Nephron (organoid): ENCODE data around the gene BCL7A.
"Not testable (repeated sequence)": the region's sequence is repeated elsewhere in the genome, so short reads cannot be mapped to it uniquely, and the experiment has no call there.

ENCODE experiments used
- H3K27ac Mint-ChIP-seq, 3 experiments: 2 replicates each; pipeline ENCODE4 v1.8.0; 2020; ENCODE audit warnings: mixed read lengths in 3 of 3, mild to moderate bottlenecking in 2 of 3, moderate library complexity in 1 of 3
- H3K27me3 Mint-ChIP-seq: 2 replicates; pipeline ENCODE4 v1.8.0; 2021; ENCODE audit warnings: low read depth, mild to moderate bottlenecking, moderate library complexity, mixed read lengths
- H3K36me3 Mint-ChIP-seq: 2 replicates; pipeline ENCODE4 v1.8.0; 2020; ENCODE audit warnings: low read depth, mixed read lengths
- H3K4me1 Mint-ChIP-seq: 2 replicates; pipeline ENCODE4 v1.8.0; 2020; ENCODE audit warnings: mixed read lengths
- H3K4me3 Mint-ChIP-seq, 3 experiments: 2 replicates each; pipeline ENCODE4 v1.8.0; 2020; ENCODE audit warnings: mild to moderate bottlenecking in 3 of 3, mixed read lengths in 3 of 3, moderate library complexity in 2 of 3
- H3K9me3 Mint-ChIP-seq: 2 replicates; pipeline ENCODE4 v1.8.0; 2020; ENCODE audit warnings: mixed read lengths
- TF ChIP-seq, protein P1 (sequence below), 3 experiments: fragments of 200-600 bp; sonication (generic); IDR thresholded peaks; one replicate each; pipeline ENCODE4 v1.5.0; 2021; ENCODE audit warnings: antibody characterized with exemption in 3 of 3; ENCODE audit not compliant: unreplicated experiment in 3 of 3

The BCL7A gene

DNA sequence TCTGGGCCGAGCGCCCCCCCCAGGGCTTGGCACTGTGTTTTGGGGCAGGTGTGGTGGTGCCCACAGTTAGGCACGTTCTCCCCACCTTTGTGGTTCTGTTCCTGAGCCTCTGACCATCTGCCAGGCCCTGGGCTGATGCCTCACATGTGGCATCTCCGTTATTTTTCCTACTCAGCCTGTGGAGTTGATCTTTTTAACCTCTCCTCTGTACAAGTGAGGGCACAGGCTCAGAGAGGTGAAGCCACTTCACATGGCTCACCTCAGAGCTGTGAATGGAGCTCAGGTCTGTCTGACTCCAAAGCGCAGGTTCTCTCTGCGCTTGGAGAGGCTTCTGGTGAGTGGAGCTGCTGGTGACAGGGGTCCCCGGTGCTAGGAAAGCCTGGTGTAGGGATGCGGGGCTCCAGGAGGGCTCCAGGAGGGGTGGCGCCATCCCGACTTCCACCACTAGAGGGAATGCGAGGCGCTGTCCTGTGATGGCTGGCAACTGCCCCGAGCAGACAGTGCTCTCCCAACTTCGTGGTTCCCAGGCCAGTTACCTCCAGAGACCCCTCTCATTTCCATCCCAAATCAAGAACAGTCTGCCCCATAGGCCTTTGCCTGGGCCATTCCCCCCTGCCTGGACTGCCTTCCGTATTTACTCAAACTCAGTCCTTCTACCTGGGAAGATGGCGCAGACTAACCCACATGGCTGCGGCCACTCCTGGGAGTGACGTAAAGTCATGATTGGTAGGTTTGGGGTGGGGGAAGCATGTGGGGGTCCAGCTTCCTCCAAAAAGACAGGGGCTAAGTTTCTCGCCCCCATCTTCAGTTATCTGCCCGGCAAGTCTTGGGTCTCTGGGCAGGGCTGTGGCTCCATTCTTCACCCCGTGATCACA, 9.9 kb downstream of the BCL7A start:
- H3K36me3 Mint-ChIP-seq = peaks cover 24% of the 10 kb centered on the region
- TF ChIP-seq, protein P1, sequence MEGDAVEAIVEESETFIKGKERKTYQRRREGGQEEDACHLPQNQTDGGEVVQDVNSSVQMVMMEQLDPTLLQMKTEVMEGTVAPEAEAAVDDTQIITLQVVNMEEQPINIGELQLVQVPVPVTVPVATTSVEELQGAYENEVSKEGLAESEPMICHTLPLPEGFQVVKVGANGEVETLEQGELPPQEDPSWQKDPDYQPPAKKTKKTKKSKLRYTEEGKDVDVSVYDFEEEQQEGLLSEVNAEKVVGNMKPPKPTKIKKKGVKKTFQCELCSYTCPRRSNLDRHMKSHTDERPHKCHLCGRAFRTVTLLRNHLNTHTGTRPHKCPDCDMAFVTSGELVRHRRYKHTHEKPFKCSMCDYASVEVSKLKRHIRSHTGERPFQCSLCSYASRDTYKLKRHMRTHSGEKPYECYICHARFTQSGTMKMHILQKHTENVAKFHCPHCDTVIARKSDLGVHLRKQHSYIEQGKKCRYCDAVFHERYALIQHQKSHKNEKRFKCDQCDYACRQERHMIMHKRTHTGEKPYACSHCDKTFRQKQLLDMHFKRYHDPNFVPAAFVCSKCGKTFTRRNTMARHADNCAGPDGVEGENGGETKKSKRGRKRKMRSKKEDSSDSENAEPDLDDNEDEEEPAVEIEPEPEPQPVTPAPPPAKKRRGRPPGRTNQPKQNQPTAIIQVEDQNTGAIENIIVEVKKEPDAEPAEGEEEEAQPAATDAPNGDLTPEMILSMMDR (IDR thresholded peaks at IDR 0.05; ENCODE audit: unreplicated experiment in 3 of 3) = peak; percentile 51 to 64 (median 58)
- no peaks in the 10 kb centered on the region for H3K27me3 Mint-ChIP-seq
- H3K27ac Mint-ChIP-seq = peak overlapping the region; percentile 12 to 56 (median 16)
- H3K4me3 Mint-ChIP-seq = no peak overlapping the region
- H3K9me3 Mint-ChIP-seq = no peaks in the 10 kb centered on the region
- peaks cover 21% of the 10 kb centered on the region for H3K4me1 Mint-ChIP-seq

DNA sequence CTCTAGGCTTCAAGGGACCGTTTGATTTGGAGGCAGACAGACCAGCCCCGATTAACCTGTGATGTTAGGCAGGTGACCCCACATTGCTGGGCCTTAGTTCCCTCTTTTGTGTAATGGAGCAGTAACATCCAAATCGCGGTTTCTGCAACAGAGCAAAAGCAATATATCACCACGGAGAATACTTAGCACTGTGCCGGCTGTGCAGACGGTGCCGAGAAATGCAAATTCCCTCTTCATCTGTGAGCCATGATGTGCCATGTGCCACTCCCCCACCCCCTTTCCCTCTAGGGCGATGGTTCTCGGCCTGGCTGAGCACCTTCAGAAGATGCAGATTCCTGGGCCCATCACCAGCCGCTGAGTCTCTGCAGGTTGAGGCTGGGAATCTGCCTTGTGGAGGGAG, 10.9 kb downstream of the BCL7A start:
- Mint-ChIP-seq H3K27me3 (no peaks in the 10 kb centered on the region), H3K4me1 (peaks cover 15% of the 10 kb centered on the region), H3K27ac (peak overlapping the region in 2 of 3 experiments; percentile 3 to 12), H3K36me3 (peaks cover 29% of the 10 kb centered on the region), H3K4me3 (no peak overlapping the region), H3K9me3 (no peaks in the 10 kb centered on the region)
- TF ChIP-seq, protein P1 (IDR thresholded peaks at IDR 0.05; ENCODE audit: unreplicated experiment in 3 of 3) = no peak

DNA sequence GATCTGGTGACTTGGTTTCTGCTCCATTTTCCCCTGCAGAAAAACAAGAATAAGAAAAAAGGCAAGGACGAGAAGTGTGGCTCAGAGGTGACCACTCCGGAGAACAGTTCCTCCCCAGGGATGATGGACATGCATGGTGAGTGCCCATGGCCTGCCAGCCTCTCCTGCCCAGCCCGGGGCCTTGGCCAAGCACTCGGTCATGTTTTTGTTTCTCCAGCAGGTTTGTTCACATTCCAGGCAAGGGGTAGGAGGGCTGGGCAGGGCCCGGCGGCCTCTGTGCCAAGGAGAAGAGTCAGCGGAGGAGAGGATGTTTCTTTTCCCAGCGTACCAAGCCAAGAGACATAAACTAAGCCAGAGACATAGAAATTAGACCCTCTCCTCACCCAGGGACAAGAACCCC, 13.6 kb downstream of the BCL7A start:
- TF ChIP-seq, protein P1 (IDR thresholded peaks at IDR 0.05; ENCODE audit: unreplicated experiment in 3 of 3) = no peak
- Mint-ChIP-seq H3K27ac (peak overlapping the region in 1 of 3 experiments; percentile 17), H3K4me1 (peaks cover 6% of the 10 kb centered on the region), H3K36me3 (peaks cover 34% of the 10 kb centered on the region), H3K27me3 (no peaks in the 10 kb centered on the region), H3K9me3 (no peaks in the 10 kb centered on the region), H3K4me3 (no peak overlapping the region)

DNA sequence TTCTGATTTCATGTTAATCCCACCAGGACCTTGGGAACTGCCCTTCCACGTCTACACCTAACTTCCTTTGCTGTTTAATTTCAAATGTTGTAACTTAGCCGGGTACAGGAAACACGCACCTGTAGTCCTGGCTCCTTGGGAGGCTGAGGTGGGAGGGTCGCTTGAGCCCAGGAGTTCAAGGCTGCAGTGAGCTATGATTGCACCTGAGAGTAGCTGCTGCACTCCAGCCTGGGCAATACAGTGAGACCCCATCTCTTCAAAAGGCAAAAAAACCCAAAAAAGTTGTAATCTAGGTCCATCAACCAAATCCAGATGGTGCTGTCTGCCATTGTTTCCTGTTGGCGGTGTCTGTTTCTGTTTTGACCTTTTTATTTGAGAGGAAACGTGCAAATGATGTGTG, 14.5 kb downstream of the BCL7A start:
- no peaks in the 10 kb centered on the region for H3K9me3 Mint-ChIP-seq
- TF ChIP-seq, protein P1 (IDR thresholded peaks at IDR 0.05; ENCODE audit: unreplicated experiment in 3 of 3) = no peak
- H3K4me1 Mint-ChIP-seq = peaks cover 10% of the 10 kb centered on the region

DNA sequence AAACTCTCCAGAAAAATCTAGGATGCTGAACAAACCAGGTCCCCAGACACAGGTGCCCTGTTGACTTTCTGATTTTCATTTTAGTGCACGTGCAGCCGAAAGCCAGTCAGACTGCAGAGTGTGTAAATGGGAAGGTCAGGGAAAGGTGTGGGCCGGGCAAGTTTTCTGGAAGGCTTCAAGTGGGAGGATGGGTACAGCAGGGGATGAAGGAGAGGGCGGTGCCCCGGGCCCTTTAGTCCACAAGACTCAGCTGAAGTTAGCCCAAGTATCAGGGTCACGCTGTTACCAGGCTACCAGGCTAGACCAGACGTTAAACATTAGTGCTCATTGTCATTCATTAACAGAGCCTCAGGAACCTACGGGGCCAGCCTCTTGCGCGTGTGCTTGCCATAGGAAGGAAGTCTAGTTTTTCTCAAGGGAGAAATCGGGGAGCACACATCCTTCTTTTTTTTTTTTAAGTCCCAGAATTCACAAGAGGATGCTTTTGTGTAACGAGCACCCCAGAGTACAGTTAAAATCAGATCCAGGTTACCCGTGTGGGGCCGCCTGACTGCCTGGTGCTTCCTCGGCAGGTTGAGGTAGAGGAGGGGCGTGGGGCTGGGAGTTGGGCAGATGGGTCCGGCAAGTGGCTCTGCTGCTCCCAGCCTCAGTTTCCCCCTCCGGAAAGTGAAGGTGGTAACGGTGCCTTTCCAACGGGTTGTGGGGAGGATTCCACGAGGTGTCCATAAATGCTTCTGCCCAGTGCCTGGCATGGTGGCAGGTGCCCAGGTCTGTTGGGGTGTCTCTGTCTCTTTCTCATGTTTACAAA, 19.1 kb downstream of the BCL7A start:
- TF ChIP-seq, protein P1 (IDR thresholded peaks at IDR 0.05; ENCODE audit: unreplicated experiment in 3 of 3) = no peak
- H3K36me3 Mint-ChIP-seq = peaks cover 51% of the 10 kb centered on the region
- H3K9me3 Mint-ChIP-seq = no peaks in the 10 kb centered on the region
- H3K4me1 Mint-ChIP-seq = peaks cover 12% of the 10 kb centered on the region
- peak overlapping the region in 2 of 3 experiments; percentile 38 to 49 for H3K4me3 Mint-ChIP-seq
- H3K27ac Mint-ChIP-seq = peak overlapping the region; percentile 95 to 99 (median 96)
- no peaks in the 10 kb centered on the region for H3K27me3 Mint-ChIP-seq

More for the DNA sequence above, 14.5 kb downstream of the BCL7A start:
- H3K27me3 Mint-ChIP-seq = no peaks in the 10 kb centered on the region
- H3K27ac Mint-ChIP-seq = no peak overlapping the region
- peaks cover 40% of the 10 kb centered on the region for H3K36me3 Mint-ChIP-seq
- no peak overlapping the region for H3K4me3 Mint-ChIP-seq

DNA sequence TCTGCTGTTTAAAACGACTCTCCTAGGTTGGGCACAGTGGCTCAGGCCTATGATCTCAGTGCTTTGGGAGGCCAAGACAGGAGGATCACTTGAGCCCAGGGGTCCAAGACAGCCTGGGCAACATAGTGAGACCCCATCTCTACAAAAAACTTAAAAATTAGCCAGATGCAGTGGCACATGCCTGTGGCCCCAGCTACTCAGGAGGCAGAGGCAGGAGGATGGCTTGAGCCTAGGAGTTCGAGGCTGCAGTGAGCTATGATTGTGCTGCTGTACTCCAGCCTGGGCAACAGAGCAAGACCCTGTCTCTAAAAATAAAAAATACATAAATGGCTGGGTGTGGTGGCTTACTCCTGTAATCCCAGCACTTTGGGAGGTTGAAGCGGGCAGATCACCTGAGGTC, 19.8 kb downstream of the BCL7A start:
- not testable (repeated sequence) for H3K27me3 Mint-ChIP-seq, H3K4me3 Mint-ChIP-seq, H3K9me3 Mint-ChIP-seq
- Mint-ChIP-seq H3K4me1 (peaks cover 12% of the 10 kb centered on the region), H3K27ac (peak overlapping the region in 2 of 3 experiments; percentile 96 to 99), H3K36me3 (peaks cover 51% of the 10 kb centered on the region)
